HepG2 (cell line): ENCODE results near the gene TSC22D3.

ENCODE experiments used
- CREB1 ChIP-seq, 2 experiments: fragments of 450-650 bp in 1 of 2; IDR thresholded peaks; 2 replicates each; pipeline ENCODE4 v1.6.1; 2016 to 2017; ENCODE audit warnings: control low read depth in 1 of 2, mild to moderate bottlenecking in 1 of 2, missing compliant biosample characterization in 1 of 2, missing genetic modification characterization in 1 of 2
- CTCF ChIP-seq: sonication (generic); formaldehyde crosslinking; IDR thresholded peaks from 2 replicates; pipeline ENCODE4 v1.5.0; 2020; ENCODE audit warnings: mild to moderate bottlenecking, missing genetic modification reagents, moderate library complexity
- MTF2 ChIP-seq: sonication (generic); formaldehyde crosslinking; IDR thresholded peaks from 2 replicates; pipeline ENCODE4 v1.5.0; 2020; ENCODE audit warnings: missing genetic modification reagents, borderline replicate concordance
- NR0B2 ChIP-seq: sonication (generic); formaldehyde crosslinking; IDR thresholded peaks from 2 replicates; pipeline ENCODE4 v1.4.0; 2020; ENCODE audit warnings: mild to moderate bottlenecking, missing genetic modification reagents
- POLR2A ChIP-seq, 2 experiments: IDR thresholded peaks; 2 replicates each; pipeline ENCODE4 v1.6.1; 2011; ENCODE audit warnings: low read depth in 2 of 2, low read length in 2 of 2, mild to moderate bottlenecking in 1 of 2, moderate library complexity in 1 of 2; ENCODE audit not compliant: insufficient read depth in 1 of 2
- POLR2AphosphoS2 ChIP-seq: IDR thresholded peaks from 2 replicates; pipeline ENCODE4 v1.6.1; 2011; ENCODE audit warnings: low read depth, low read length, improper control_type of control experiment
- SETDB1 ChIP-seq: sonication (generic); formaldehyde crosslinking; IDR thresholded peaks from 2 replicates; pipeline ENCODE4 v1.5.1; 2020; ENCODE audit warnings: missing genetic modification reagents, mild to moderate bottlenecking, borderline replicate concordance
- ZIK1 ChIP-seq: sonication (generic); formaldehyde crosslinking; IDR thresholded peaks from 2 replicates; pipeline ENCODE4 v1.5.0; 2020; ENCODE audit warnings: mild to moderate bottlenecking, low read depth, missing genetic modification reagents, borderline replicate concordance
- ZNF136 ChIP-seq: sonication (generic); formaldehyde crosslinking; IDR thresholded peaks from 2 replicates; pipeline ENCODE4 v1.8.1; 2022; ENCODE audit warnings: low read depth, mild to moderate bottlenecking, moderate library complexity, missing genetic modification reagents
- ZNF263 ChIP-seq: sonication (generic); formaldehyde crosslinking; IDR thresholded peaks from 2 replicates; pipeline ENCODE4 v1.4.0; 2020; ENCODE audit warnings: missing genetic modification reagents
- ZNF792 ChIP-seq: IDR thresholded peaks from 2 replicates; pipeline ENCODE4 v1.6.1; 2016

GRCh38 chrX:107763647-107764046, 11.9 kb downstream of the TSC22D3 start:
- no peak for TF ChIP-seq ZNF263 (CRISPR knock-in tag)
- TF ChIP-seq CREB1 (IDR thresholded peaks at IDR 0.05) = no peak
- no peak for TF ChIP-seq CREB1 (CRISPR knock-in tag; IDR thresholded peaks at IDR 0.05)
- no peak for TF ChIP-seq ZNF136 (CRISPR knock-in tag)
- TF ChIP-seq MTF2 (CRISPR knock-in tag) = no peak
- no peak for TF ChIP-seq ZNF792 (CRISPR knock-in tag)
- TF ChIP-seq ZIK1 (CRISPR knock-in tag) = no peak
- no peak for TF ChIP-seq NR0B2 (CRISPR knock-in tag)
- no peak for TF ChIP-seq SETDB1
- TF ChIP-seq CTCF (CRISPR knock-in tag) = no peak
- TF ChIP-seq POLR2AphosphoS2 = no peak
- TF ChIP-seq POLR2A (IDR thresholded peaks at IDR 0.05; ENCODE audit: insufficient read depth in 1 of 2, low read depth in 2 of 2, low read length in 2 of 2) = no peak
